OCI-LY3 (cell line): ENCODE results near the gene CABP2.

Experiments
- CTCF ChIP-seq: fragments of 200-600, 300-600 bp; sonication (generic); IDR thresholded peaks from 2 replicates; pipeline ENCODE4 v1.5.1; 2014; ENCODE audit warnings: antibody characterized with exemption, low read length, low read depth
- EZH2phosphoT487 ChIP-seq: fragments of 200-600 bp; shearing (Covaris generic); IDR thresholded peaks from 2 replicates; pipeline ENCODE4 v1.6.1; 2018; ENCODE audit warnings: antibody characterized with exemption, mixed run types, low read depth

- TF ChIP-seq CTCF (no peak), EZH2phosphoT487 (no peak)
Measured at GRCh38 chr11:67542971-67543370, 19.7 kb upstream of the CABP2 start.
